ENCODE results near the gene FBLN1.

DNA sequence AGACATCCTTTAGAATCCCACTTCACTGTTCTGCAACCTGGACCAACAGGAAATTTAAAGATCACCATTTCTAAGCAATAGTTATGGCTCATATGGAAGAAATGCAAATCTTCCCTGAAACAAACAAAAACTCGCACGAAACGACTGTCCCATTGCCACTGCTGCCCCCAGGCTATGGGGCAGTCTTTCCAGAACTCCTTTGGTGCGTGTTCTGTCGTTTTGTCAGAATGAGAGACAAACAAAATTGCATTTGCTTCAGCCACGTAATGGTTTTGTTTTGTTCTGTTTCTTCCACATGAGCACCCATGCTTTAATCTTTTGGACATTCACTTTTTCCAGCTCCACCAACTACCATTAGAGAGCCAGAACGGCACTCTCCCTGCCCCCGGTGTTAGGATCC lies 10.8 kb upstream of the FBLN1 start:
- TF ChIP-seq, protein P1, sequence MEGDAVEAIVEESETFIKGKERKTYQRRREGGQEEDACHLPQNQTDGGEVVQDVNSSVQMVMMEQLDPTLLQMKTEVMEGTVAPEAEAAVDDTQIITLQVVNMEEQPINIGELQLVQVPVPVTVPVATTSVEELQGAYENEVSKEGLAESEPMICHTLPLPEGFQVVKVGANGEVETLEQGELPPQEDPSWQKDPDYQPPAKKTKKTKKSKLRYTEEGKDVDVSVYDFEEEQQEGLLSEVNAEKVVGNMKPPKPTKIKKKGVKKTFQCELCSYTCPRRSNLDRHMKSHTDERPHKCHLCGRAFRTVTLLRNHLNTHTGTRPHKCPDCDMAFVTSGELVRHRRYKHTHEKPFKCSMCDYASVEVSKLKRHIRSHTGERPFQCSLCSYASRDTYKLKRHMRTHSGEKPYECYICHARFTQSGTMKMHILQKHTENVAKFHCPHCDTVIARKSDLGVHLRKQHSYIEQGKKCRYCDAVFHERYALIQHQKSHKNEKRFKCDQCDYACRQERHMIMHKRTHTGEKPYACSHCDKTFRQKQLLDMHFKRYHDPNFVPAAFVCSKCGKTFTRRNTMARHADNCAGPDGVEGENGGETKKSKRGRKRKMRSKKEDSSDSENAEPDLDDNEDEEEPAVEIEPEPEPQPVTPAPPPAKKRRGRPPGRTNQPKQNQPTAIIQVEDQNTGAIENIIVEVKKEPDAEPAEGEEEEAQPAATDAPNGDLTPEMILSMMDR (conservative IDR thresholded peaks at IDR 0.05 in 1 of 2, IDR thresholded peaks at IDR 0.05 in 1 of 2; ENCODE audit: extremely low read depth in 1 of 2, insufficient read depth in 1 of 2, low read depth in 1 of 2, low read length in 2 of 2): no peak
- no peak for TF ChIP-seq EZH2 (IDR thresholded peaks at IDR 0.05; ENCODE audit: borderline replicate concordance, low read length)
